Erythroblast (primary cell): ENCODE measurements around the gene IPO11.

Experiments
- GATA1 ChIP-seq: IDR thresholded peaks from 2 replicates; pipeline ENCODE4 v1.6.1; 2011; ENCODE audit warnings: low read depth, mild to moderate bottlenecking, control low read depth, low read length, moderate library complexity
- POLR2A ChIP-seq: IDR thresholded peaks from 2 replicates; pipeline ENCODE4 v1.6.1; 2011; ENCODE audit warnings: mild to moderate bottlenecking, low read length

GRCh38 chr5:62413711-62414110 lies 1.1 kb downstream of the IPO11 start:
- TF ChIP-seq POLR2A: no peak
- no peak for TF ChIP-seq GATA1
